ENCODE data around the gene RGS16. TPM values are rescaled to one million over a fixed set of nuclear protein-coding genes. Genes with fewer than 3 reads are reported as not detected.

Gene RGS16
- total RNA-seq (10 to 100 TPM; 10.1 to 11.0 TPM), polyA plus RNA-seq (ENCODE audit: insufficient read length in 6 of 6) (1 to 10 TPM; 3.5 to 7.3 (median 5.0) TPM)
- long read RNA-seq, donor 1, transcript RGS16-201 (5 exons, 2,427 nt) = major isoform, 8 of 8 reads
- long read RNA-seq, donor 1, partial matches to known transcripts = 0 of 8 reads
- long read RNA-seq, donor 1, other reads (novel, unspliced or antisense) = 0 of 8 reads
- long read RNA-seq, donor 2, partial matches to known transcripts = 0 of 3 reads
- long read RNA-seq, donor 2, other reads (novel, unspliced or antisense) = 0 of 3 reads
- long read RNA-seq, donor 3, transcript RGS16-201 (5 exons, 2,427 nt) = major isoform, 5 of 11 reads
- long read RNA-seq, donor 3, partial matches to known transcripts = 6 of 11 reads
- long read RNA-seq, donor 3, other reads (novel, unspliced or antisense) = 0 of 11 reads
- long read RNA-seq, donor 4, transcript RGS16-201 (5 exons, 2,427 nt) = major isoform, 22 of 28 reads
- long read RNA-seq, donor 4, partial matches to known transcripts = 1 of 28 reads
- long read RNA-seq, donor 4, other reads (novel, unspliced or antisense) = 5 of 28 reads
- long read RNA-seq, donor 5, partial matches to known transcripts = 0 of 3 reads
- long read RNA-seq, donor 5, other reads (novel, unspliced or antisense) = 0 of 3 reads
- long read RNA-seq, donor 6, transcript RGS16-201 (5 exons, 2,427 nt) = major isoform, 9 of 9 reads
- long read RNA-seq, donor 6, partial matches to known transcripts = 0 of 9 reads
- long read RNA-seq, donor 6, other reads (novel, unspliced or antisense) = 0 of 9 reads
- long read RNA-seq, donor 7, partial matches to known transcripts = 0 of 2 reads
- long read RNA-seq, donor 7, other reads (novel, unspliced or antisense) = 0 of 2 reads
- long read RNA-seq, donor 8, partial matches to known transcripts = 0 of 1 reads
- long read RNA-seq, donor 8, other reads (novel, unspliced or antisense) = 0 of 1 reads
- long read RNA-seq, donor 9 = 0 reads
- long read RNA-seq, donor 10, transcript RGS16-201 (5 exons, 2,427 nt) = major isoform, 39 of 41 reads
- long read RNA-seq, donor 10, partial matches to known transcripts = 0 of 41 reads
- long read RNA-seq, donor 10, other reads (novel, unspliced or antisense) = 2 of 41 reads
- long read RNA-seq, donor 11, transcript RGS16-201 (5 exons, 2,427 nt) = major isoform, 14 of 22 reads
- long read RNA-seq, donor 11, partial matches to known transcripts = 8 of 22 reads
- long read RNA-seq, donor 11, other reads (novel, unspliced or antisense) = 0 of 22 reads
- long read RNA-seq, donor 12, transcript RGS16-201 (5 exons, 2,427 nt) = major isoform, 6 of 6 reads
- long read RNA-seq, donor 12, partial matches to known transcripts = 0 of 6 reads
- long read RNA-seq, donor 12, other reads (novel, unspliced or antisense) = 0 of 6 reads

- H3K27ac ChIP-seq = peak within 1 kb of the TSS; percentile 39 to 71
- peak; percentile 74 to 99 (median 92) for DNase-seq
- H3K27me3 ChIP-seq = peaks cover 0 to 19% of the 10 kb centered on the region in 2 donors
- intact Hi-C loops (cut with DNase I) = loop anchor here in 1 of 2 donors (5.0 kb wide), 1 partner anchor 178 kb away; no protein-coding TSS in a partner anchor
- peaks cover 9 to 52% of the 10 kb centered on the region in 2 donors for H3K4me1 ChIP-seq
- TF ChIP-seq CTCF (IDR thresholded peaks at IDR 0.05) = no peak
- peak; percentile 92 for ATAC-seq
- peaks cover 0 to 12% of the 10 kb centered on the region in 2 donors for H3K36me3 ChIP-seq
- H3K4me3 ChIP-seq = peak within 1 kb of the TSS; percentile 38 to 57
- H3K9me3 ChIP-seq = no peaks in the 10 kb centered on the region
Measured at GRCh38 chr1:182604175-182605164, at the start of gene RGS16. Gene RGS16 (minus strand): TSS chr1:182604389. CDS start chr1:182604259, 130 bp downstream.

- intact Hi-C loops (cut with DNase I) = no loop called here
- no peak overlapping the region for H3K4me3 ChIP-seq
- no peak for TF ChIP-seq CTCF (IDR thresholded peaks at IDR 0.05)
- no peaks in the 10 kb centered on the region for H3K9me3 ChIP-seq
- H3K4me1 ChIP-seq = no peaks in the 10 kb centered on the region
- no peaks in the 10 kb centered on the region for H3K36me3 ChIP-seq
- H3K27me3 ChIP-seq = no peaks in the 10 kb centered on the region
- no peak overlapping the region for H3K27ac ChIP-seq
- DNase-seq (no peak), ATAC-seq (no peak)
Measured at GRCh38 chr1:182653986-182654385, 49.8 kb upstream of the RGS16 start.

- intact Hi-C loops (cut with DNase I) = no loop called here
- no peak for TF ChIP-seq CTCF (IDR thresholded peaks at IDR 0.05)
- ATAC-seq = no peak
Measured at GRCh38 chr1:182652933-182653332, 48.7 kb upstream of the RGS16 start.

GRCh38 chr1:182651339-182651724, 47.1 kb upstream of the RGS16 start:
- H3K36me3 ChIP-seq = no peaks in the 10 kb centered on the region
- DNase-seq (peak in 1 of 4 donors; percentile 33), ATAC-seq (no peak)
- H3K27ac ChIP-seq = no peak overlapping the region
- intact Hi-C loops (cut with DNase I) = no loop called here
- no peaks in the 10 kb centered on the region for H3K9me3 ChIP-seq
- no peak for TF ChIP-seq CTCF (IDR thresholded peaks at IDR 0.05)
- H3K4me1 ChIP-seq = no peaks in the 10 kb centered on the region
- H3K27me3 ChIP-seq = no peaks in the 10 kb centered on the region
- no peak overlapping the region for H3K4me3 ChIP-seq

More at GRCh38 chr1:182652933-182653332, 48.7 kb upstream of the RGS16 start:
- Histone ChIP-seq H3K27ac (no peak overlapping the region), H3K4me1 (no peaks in the 10 kb centered on the region), H3K4me3 (no peak overlapping the region), H3K27me3 (no peaks in the 10 kb centered on the region), H3K9me3 (no peaks in the 10 kb centered on the region), H3K36me3 (no peaks in the 10 kb centered on the region)
- DNase-seq = no peak
